Skeletal muscle satellite cell (primary cell): Measurements from ENCODE around the gene EIF5AL1.

Experiments used
- H3K27me3 ChIP-seq: 2 replicates; pipeline ENCODE4 v1.7.0; 2013; ENCODE audit warnings: low read length; ENCODE audit not compliant: control insufficient read depth, insufficient read depth
- H3K36me3 ChIP-seq: 2 replicates; pipeline ENCODE4 v1.7.0; 2013; ENCODE audit warnings: mild to moderate bottlenecking, control low read depth, low read length; ENCODE audit not compliant: insufficient read depth
- H3K4me1 ChIP-seq: 2 replicates; pipeline ENCODE4 v1.7.0; 2013; ENCODE audit warnings: low read length; ENCODE audit not compliant: control insufficient read depth, insufficient read depth
- H3K4me2 ChIP-seq: 2 replicates; pipeline ENCODE4 v1.7.0; 2013; ENCODE audit warnings: mild to moderate bottlenecking, low read length
- H3K4me3 ChIP-seq: 2 replicates; pipeline ENCODE4 v1.7.0; 2013; ENCODE audit warnings: low read length
- H3K9ac ChIP-seq: 2 replicates; pipeline ENCODE4 v1.7.0; 2013; ENCODE audit warnings: mild to moderate bottlenecking, low read depth, low read length, moderate library complexity
- H3K9me3 ChIP-seq: replicated peaks from 2 replicates; pipeline ENCODE4 v1.7.0; 2013; ENCODE audit warnings: mild to moderate bottlenecking, control low read depth, low read length

The EIF5AL1 gene

DNA sequence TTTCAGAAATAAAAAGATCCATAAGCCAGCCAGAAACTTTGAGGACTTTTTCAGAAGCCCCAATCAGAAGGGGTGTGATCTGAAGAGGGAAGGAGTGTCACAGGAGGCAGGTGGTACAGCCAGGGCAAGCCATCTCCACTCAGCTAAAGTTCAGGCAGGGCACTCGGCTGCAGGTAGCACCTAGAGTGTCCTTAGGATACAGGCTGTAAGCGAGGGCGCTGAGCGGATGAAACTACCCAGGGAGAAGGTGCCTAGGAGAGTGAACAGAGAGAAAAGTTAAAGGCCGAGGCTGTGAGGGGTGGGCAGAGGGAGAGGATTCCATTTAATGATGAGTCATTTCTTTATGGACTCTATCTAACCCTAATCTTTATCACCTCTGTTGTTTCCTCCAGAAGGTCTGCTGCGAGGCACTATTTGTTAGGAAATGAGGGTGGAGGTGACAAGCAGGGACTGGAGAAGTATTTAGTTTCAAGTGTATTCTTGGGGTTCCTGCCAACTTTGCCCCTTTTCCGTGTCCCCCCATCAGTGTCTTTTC is 37.1 kb upstream of the EIF5AL1 start:
- no peaks in the 10 kb centered on the region for H3K36me3 ChIP-seq
- no peak overlapping the region for H3K4me3 ChIP-seq
- H3K9ac ChIP-seq: no peak overlapping the region
- H3K27me3 ChIP-seq: peaks cover 50% of the 10 kb centered on the region
- H3K4me2 ChIP-seq: no peak overlapping the region
- no peaks in the 10 kb centered on the region for H3K9me3 ChIP-seq
- H3K4me1 ChIP-seq: no peaks in the 10 kb centered on the region

DNA sequence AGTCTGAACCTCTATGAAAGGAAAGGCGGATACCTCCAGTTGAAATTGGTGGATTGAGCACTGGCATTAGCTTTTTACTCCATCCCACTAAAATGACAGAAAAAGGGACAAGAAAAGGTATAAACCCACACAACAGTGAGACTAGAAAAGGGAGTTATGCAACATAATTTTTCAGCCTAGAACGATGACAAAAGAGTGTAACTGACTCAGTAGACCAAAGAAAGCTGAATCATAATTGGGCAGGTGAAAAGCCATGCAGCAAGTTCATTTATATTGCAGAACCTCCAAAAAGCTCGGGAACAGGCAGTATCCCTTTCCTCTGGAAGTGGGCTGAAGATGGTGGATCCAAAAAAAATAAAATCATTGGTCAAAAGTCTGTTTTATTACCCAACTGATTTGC is 36.5 kb upstream of the EIF5AL1 start:
- no peak overlapping the region for H3K4me2 ChIP-seq
- no peaks in the 10 kb centered on the region for H3K9me3 ChIP-seq
- H3K36me3 ChIP-seq: no peaks in the 10 kb centered on the region
- no peak overlapping the region for H3K4me3 ChIP-seq
- no peak overlapping the region for H3K9ac ChIP-seq
- no peaks in the 10 kb centered on the region for H3K4me1 ChIP-seq
- peaks cover 50% of the 10 kb centered on the region for H3K27me3 ChIP-seq

DNA sequence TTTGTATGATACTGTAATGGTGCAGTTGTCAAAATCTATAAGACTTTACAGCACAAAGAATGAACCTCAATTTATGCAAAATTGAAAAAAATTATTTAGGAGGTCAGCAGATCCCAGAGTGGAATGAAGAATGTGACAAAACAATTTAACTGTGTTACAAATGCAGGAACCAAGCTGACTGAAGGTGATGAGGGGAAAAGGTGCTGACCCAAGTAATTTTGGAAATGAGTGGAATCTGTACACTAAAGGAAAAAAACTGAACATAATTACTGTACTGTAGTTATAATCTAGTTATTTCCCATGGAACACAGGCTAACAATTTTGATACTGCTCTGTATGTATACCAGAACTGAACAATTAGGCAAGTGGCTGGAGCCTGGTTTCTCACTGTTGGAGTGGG is 35.7 kb upstream of the EIF5AL1 start:
- H3K4me2 ChIP-seq: no peak overlapping the region
- peaks cover 45% of the 10 kb centered on the region for H3K27me3 ChIP-seq
- H3K9me3 ChIP-seq: no peaks in the 10 kb centered on the region
- no peak overlapping the region for H3K4me3 ChIP-seq
- no peaks in the 10 kb centered on the region for H3K4me1 ChIP-seq
- no peak overlapping the region for H3K9ac ChIP-seq
- H3K36me3 ChIP-seq: no peaks in the 10 kb centered on the region

DNA sequence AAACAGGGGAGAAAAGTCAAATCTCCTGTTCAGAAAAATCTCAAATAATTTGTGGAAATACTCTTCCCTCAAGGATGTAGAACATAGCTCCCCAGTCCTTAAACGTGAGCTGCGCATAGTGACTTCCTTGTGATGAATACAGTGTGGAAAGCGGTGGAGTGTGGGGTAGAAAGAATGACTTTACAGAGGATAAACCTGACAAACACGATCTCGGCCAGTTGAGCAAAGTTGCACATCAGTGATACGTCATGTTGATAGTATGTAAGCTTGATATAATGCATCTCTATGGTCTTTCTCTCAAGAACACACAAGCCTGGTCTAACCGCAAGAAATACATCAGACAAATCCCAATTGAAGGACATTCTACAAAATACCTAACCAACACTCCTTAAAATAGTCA is 34.9 kb upstream of the EIF5AL1 start:
- Histone ChIP-seq H3K36me3 (no peaks in the 10 kb centered on the region), H3K4me1 (no peaks in the 10 kb centered on the region), H3K27me3 (peaks cover 45% of the 10 kb centered on the region), H3K4me2 (no peak overlapping the region), H3K4me3 (no peak overlapping the region), H3K9ac (no peak overlapping the region), H3K9me3 (no peaks in the 10 kb centered on the region)

DNA sequence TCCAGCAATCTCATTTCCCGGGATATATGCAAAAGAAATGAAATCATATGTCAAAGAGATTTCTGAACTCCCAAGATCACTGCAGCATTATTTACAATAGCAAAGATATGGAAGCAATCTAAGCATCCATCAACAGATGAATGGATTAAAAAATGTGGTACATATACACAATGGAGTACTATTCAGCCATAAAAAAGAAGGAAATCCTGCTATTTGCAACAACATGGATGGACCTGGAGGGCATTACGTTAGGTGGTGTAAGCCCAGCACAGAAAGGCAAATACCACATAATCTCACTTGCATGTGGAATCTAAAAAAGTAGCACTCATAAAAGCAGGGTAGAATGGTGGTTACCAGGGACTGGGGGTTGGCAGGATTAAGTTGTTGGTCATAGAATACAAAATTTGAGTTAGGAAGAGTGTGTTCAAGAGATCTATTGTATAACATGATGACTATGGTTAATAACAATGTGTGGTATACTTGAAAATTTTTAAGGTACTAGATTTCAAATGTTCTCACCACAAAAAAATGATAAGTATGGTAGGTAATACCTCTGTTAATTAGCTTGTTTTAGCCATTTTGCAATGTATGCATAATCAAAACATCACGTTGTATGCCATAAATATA is 32.9 kb upstream of the EIF5AL1 start:
- Histone ChIP-seq H3K4me3 (no peak overlapping the region), H3K9me3 (no peaks in the 10 kb centered on the region), H3K27me3 (peaks cover 33% of the 10 kb centered on the region), H3K9ac (no peak overlapping the region), H3K4me1 (no peaks in the 10 kb centered on the region), H3K36me3 (no peaks in the 10 kb centered on the region), H3K4me2 (no peak overlapping the region)

DNA sequence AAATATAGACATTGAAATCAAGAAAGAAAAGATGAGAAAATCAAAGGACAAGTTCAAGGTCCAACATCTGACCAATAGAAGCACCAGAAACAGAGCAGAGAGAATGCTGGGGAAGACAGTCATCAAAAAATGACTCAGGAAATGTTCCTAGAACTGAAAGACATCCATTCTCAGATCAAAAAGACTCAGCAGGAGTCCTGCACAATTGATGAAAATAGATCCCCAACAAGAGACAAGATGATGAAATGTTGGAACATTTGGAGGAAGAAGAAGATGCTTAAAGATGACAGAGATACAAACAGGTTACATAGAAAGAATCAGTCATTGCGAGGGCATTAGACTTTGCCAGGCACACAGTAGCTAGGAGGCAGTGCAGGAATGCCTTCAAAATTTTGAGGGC is 30.0 kb upstream of the EIF5AL1 start:
- H3K9me3 ChIP-seq: no peaks in the 10 kb centered on the region
- H3K36me3 ChIP-seq: no peaks in the 10 kb centered on the region
- no peaks in the 10 kb centered on the region for H3K4me1 ChIP-seq
- H3K4me2 ChIP-seq: no peak overlapping the region
- H3K27me3 ChIP-seq: peaks cover 7% of the 10 kb centered on the region
- H3K4me3 ChIP-seq: no peak overlapping the region
- H3K9ac ChIP-seq: no peak overlapping the region

DNA sequence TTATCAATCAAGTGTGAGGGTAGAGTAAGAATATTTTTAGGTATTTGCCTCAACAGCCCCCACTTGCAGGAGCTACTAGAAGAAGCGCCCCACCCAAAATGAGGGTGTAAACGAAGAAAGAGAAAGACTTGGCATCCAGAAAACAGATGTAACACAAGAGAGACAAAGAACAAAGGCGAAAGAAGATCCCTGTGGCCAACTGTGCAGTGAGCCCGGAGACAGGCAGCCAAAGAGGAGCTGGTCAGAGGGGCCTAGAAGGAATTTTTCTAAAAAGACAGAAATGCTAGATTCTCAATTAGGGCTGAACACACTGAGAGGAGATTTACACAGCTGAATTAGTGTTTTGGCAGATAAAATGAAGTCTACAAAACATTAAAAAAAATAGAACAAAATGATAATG is 29.6 kb upstream of the EIF5AL1 start:
- Histone ChIP-seq H3K27me3 (peaks cover 4% of the 10 kb centered on the region), H3K36me3 (no peaks in the 10 kb centered on the region), H3K4me3 (no peak overlapping the region), H3K4me1 (peaks cover 4% of the 10 kb centered on the region), H3K9me3 (no peaks in the 10 kb centered on the region), H3K9ac (no peak overlapping the region), H3K4me2 (no peak overlapping the region)

DNA sequence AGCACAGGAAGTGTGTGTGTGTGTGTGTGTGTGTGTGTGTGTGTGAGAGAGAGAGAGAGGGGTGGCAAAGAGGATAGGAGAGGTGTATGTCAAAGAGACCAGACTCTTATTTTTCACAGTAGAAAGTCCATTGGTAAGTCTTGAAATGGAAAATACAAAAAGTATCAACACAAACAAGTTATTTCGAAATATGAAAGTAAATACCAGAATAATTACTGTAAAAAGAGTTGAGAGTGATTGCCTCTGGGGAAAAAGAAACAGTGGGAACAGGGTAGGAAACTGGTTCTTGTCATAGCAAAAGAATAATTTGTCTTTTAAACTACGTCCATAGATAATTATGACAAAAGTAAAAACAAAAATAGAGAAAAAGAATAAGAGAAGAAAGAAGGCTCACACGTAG is 29.0 kb upstream of the EIF5AL1 start:
- no peak overlapping the region for H3K4me2 ChIP-seq
- H3K9me3 ChIP-seq: no peaks in the 10 kb centered on the region
- H3K36me3 ChIP-seq: no peaks in the 10 kb centered on the region
- peaks cover 4% of the 10 kb centered on the region for H3K27me3 ChIP-seq
- no peak overlapping the region for H3K4me3 ChIP-seq
- H3K4me1 ChIP-seq: peaks cover 9% of the 10 kb centered on the region
- no peak overlapping the region for H3K9ac ChIP-seq

DNA sequence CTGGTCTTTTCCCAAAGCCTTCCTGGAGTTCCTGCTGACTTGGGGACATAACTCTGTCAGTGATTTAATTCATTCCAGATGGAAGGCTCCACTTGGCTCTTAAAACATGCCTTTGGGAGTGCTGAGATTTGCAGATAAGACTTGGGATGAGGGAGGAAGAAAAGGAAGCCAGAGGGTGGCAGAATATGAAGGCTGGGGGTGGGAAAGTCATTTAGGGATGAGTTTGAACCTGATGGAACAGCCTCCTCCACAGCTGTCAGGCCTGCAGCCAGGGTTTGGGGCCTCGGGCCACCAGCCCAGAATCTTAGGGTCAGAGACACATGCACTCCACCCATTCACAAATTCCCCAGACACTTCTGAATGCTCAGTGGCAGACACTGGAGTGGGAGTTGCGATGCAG is 28.4 kb upstream of the EIF5AL1 start:
- no peaks in the 10 kb centered on the region for H3K36me3 ChIP-seq
- no peak overlapping the region for H3K4me3 ChIP-seq
- no peaks in the 10 kb centered on the region for H3K9me3 ChIP-seq
- H3K27me3 ChIP-seq: no peaks in the 10 kb centered on the region
- peaks cover 16% of the 10 kb centered on the region for H3K4me1 ChIP-seq
- H3K9ac ChIP-seq: no peak overlapping the region
- H3K4me2 ChIP-seq: no peak overlapping the region

DNA sequence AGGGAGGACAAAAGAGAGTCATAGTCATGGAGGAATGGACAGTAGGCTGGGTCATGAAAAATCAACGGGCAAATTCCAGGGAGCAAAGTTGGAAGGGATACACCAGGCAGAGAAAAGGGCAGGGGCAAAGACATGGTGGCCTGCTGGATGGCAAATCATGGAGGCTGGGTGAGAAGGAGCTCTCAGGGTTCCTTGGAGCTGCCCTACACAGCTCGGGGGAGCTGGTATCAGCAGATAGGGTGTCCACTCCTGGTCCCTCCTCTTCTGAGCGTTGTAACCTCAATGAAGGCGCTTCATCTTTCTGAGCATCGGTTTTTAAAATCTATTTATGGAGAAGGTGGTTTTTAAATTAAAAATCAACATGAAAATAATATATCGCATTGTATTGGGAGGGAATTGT is 27.9 kb upstream of the EIF5AL1 start:
- Histone ChIP-seq H3K4me1 (peaks cover 19% of the 10 kb centered on the region), H3K4me2 (no peak overlapping the region), H3K9ac (no peak overlapping the region), H3K9me3 (no peaks in the 10 kb centered on the region), H3K4me3 (no peak overlapping the region), H3K27me3 (no peaks in the 10 kb centered on the region), H3K36me3 (no peaks in the 10 kb centered on the region)

DNA sequence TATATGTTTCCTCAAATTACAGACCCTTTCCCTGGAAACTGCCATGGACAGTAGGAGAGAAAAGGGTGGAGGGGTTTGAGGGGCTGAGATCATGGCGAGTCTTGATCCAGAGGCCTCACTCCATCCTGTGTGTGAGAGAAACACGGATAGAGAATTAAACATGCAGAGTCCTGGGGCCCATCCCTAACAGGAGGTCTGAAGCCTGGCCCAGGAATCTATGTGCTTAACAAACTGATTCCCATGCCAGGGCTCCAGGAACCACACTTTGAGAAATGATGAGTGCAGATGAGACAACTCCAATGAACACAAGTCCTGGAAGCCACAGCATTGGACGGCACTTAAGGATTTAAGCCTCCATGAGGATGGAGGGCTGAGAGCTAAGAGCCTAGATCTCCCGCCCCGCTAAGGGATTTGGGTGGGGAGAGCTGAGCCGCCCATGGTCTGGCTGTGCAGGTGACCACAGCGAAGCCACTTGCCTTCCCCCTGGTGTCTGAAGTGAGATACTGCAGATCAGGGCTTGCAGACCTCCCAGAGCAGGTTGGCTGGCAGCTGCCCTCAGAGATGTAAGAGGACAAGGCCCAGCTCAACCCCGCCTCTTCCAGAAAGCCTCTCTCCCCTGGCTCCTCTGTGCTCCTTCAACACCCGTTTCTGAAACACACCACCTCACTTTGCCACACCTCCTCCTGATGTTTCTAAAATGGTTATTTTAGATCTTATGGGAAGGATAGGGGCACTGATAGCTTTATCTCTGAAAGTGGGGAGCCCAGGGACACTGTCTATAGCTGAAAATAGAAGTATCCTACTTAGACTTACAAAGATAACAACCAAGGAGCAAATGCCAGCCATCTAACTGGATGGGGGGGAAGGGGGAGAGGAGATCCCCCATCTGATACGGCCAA is 24.8 kb upstream of the EIF5AL1 start:
- Histone ChIP-seq H3K4me3 (no peak overlapping the region), H3K4me2 (peak overlapping the region; percentile 30), H3K4me1 (peaks cover 34% of the 10 kb centered on the region), H3K9ac (no peak overlapping the region), H3K27me3 (no peaks in the 10 kb centered on the region), H3K36me3 (no peaks in the 10 kb centered on the region), H3K9me3 (no peaks in the 10 kb centered on the region)
